ENCODE data around the gene NDUFS4.

NDUFS4 gene

GRCh38 chr5:53667621-53668020 is 107.2 kb downstream of the NDUFS4 start:
- DNase-seq (ENCODE audit: low spot score) (no peak), ATAC-seq (ENCODE audit: low read depth) (no peak)
- Histone ChIP-seq H3K36me3 (ENCODE audit: low read depth) (peaks cover 20% of the 10 kb centered on the region), H3K4me3 (ENCODE audit: severe bottlenecking) (no peak overlapping the region), H3K4me1 (ENCODE audit: insufficient read depth, poor library complexity, severe bottlenecking) (no peaks in the 10 kb centered on the region), H3K27me3 (ENCODE audit: insufficient read depth, poor library complexity, severe bottlenecking) (no peaks in the 10 kb centered on the region), H3K27ac (ENCODE audit: poor library complexity, severe bottlenecking) (no peak overlapping the region), H3K9me3 (ENCODE audit: severe bottlenecking) (no peaks in the 10 kb centered on the region)
- TF ChIP-seq CTCF (IDR thresholded peaks at IDR 0.05; ENCODE audit: poor library complexity, severe bottlenecking) = no peak

- DNase-seq (ENCODE audit: low spot score) (no peak), ATAC-seq (ENCODE audit: low read depth) (no peak)
- Histone ChIP-seq H3K4me1 (ENCODE audit: insufficient read depth, poor library complexity, severe bottlenecking) (no peaks in the 10 kb centered on the region), H3K9me3 (ENCODE audit: severe bottlenecking) (no peaks in the 10 kb centered on the region), H3K4me3 (ENCODE audit: severe bottlenecking) (no peak overlapping the region), H3K36me3 (ENCODE audit: low read depth) (peaks cover 22% of the 10 kb centered on the region), H3K27ac (ENCODE audit: poor library complexity, severe bottlenecking) (no peak overlapping the region), H3K27me3 (ENCODE audit: insufficient read depth, poor library complexity, severe bottlenecking) (no peaks in the 10 kb centered on the region)
- no peak for TF ChIP-seq CTCF (IDR thresholded peaks at IDR 0.05; ENCODE audit: poor library complexity, severe bottlenecking)
Measured at GRCh38 chr5:53671447-53671846, 111.0 kb downstream of the NDUFS4 start.

GRCh38 chr5:53674121-53674520 is 113.7 kb downstream of the NDUFS4 start:
- Histone ChIP-seq H3K27me3 (ENCODE audit: insufficient read depth, poor library complexity, severe bottlenecking) (no peaks in the 10 kb centered on the region), H3K27ac (ENCODE audit: poor library complexity, severe bottlenecking) (no peak overlapping the region), H3K4me1 (ENCODE audit: insufficient read depth, poor library complexity, severe bottlenecking) (no peaks in the 10 kb centered on the region), H3K9me3 (ENCODE audit: severe bottlenecking) (no peaks in the 10 kb centered on the region), H3K36me3 (ENCODE audit: low read depth) (peaks cover 17% of the 10 kb centered on the region), H3K4me3 (ENCODE audit: severe bottlenecking) (no peak overlapping the region)
- no peak for TF ChIP-seq CTCF (IDR thresholded peaks at IDR 0.05; ENCODE audit: poor library complexity, severe bottlenecking)
- ATAC-seq (ENCODE audit: low read depth) (no peak), DNase-seq (ENCODE audit: low spot score) (no peak)

- ATAC-seq (ENCODE audit: low read depth) = no peak
- DNase-seq (ENCODE audit: low spot score) = no peak
- TF ChIP-seq CTCF (IDR thresholded peaks at IDR 0.05; ENCODE audit: poor library complexity, severe bottlenecking) = no peak
- H3K27me3 ChIP-seq (ENCODE audit: insufficient read depth, poor library complexity, severe bottlenecking) = no peaks in the 10 kb centered on the region
- H3K4me1 ChIP-seq (ENCODE audit: insufficient read depth, poor library complexity, severe bottlenecking) = no peaks in the 10 kb centered on the region
- H3K9me3 ChIP-seq (ENCODE audit: severe bottlenecking) = no peaks in the 10 kb centered on the region
- H3K27ac ChIP-seq (ENCODE audit: poor library complexity, severe bottlenecking) = no peak overlapping the region
- H3K36me3 ChIP-seq (ENCODE audit: low read depth) = peaks cover 10% of the 10 kb centered on the region; the same call in 1 of the 2 replicates
- no peak overlapping the region for H3K4me3 ChIP-seq (ENCODE audit: severe bottlenecking)
Measured at GRCh38 chr5:53677632-53678031, 117.2 kb downstream of the NDUFS4 start.

- Histone ChIP-seq H3K4me1 (ENCODE audit: insufficient read depth, poor library complexity, severe bottlenecking) (no peaks in the 10 kb centered on the region), H3K4me3 (ENCODE audit: severe bottlenecking) (no peak overlapping the region), H3K9me3 (ENCODE audit: severe bottlenecking) (no peaks in the 10 kb centered on the region), H3K36me3 (ENCODE audit: low read depth) (peaks cover 19% of the 10 kb centered on the region), H3K27me3 (ENCODE audit: insufficient read depth, poor library complexity, severe bottlenecking) (no peaks in the 10 kb centered on the region), H3K27ac (ENCODE audit: poor library complexity, severe bottlenecking) (no peak overlapping the region)
- DNase-seq (ENCODE audit: low spot score) = no peak
- ATAC-seq (ENCODE audit: low read depth) = 0 out of 3 replicates have a peak, but pooled peaks have one; percentile 25
- TF ChIP-seq CTCF (IDR thresholded peaks at IDR 0.05; ENCODE audit: poor library complexity, severe bottlenecking) = no peak
Measured at GRCh38 chr5:53678981-53679660, 118.7 kb downstream of the NDUFS4 start.

Measured in RWPE2 (cell line).